ENCODE data around the gene SLC6A20. TPM values are rescaled to one million over a fixed set of nuclear protein-coding genes. Genes with fewer than 3 reads are reported as not detected.

SLC6A20 gene, protein sequence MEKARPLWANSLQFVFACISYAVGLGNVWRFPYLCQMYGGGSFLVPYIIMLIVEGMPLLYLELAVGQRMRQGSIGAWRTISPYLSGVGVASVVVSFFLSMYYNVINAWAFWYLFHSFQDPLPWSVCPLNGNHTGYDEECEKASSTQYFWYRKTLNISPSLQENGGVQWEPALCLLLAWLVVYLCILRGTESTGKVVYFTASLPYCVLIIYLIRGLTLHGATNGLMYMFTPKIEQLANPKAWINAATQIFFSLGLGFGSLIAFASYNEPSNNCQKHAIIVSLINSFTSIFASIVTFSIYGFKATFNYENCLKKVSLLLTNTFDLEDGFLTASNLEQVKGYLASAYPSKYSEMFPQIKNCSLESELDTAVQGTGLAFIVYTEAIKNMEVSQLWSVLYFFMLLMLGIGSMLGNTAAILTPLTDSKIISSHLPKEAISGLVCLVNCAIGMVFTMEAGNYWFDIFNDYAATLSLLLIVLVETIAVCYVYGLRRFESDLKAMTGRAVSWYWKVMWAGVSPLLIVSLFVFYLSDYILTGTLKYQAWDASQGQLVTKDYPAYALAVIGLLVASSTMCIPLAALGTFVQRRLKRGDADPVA
- total RNA-seq, result 1 to 10 TPM in 3 of 8 experiments, under 1 TPM in 5; 0.05 to 7.2 (median 0.34) TPM

DNA sequence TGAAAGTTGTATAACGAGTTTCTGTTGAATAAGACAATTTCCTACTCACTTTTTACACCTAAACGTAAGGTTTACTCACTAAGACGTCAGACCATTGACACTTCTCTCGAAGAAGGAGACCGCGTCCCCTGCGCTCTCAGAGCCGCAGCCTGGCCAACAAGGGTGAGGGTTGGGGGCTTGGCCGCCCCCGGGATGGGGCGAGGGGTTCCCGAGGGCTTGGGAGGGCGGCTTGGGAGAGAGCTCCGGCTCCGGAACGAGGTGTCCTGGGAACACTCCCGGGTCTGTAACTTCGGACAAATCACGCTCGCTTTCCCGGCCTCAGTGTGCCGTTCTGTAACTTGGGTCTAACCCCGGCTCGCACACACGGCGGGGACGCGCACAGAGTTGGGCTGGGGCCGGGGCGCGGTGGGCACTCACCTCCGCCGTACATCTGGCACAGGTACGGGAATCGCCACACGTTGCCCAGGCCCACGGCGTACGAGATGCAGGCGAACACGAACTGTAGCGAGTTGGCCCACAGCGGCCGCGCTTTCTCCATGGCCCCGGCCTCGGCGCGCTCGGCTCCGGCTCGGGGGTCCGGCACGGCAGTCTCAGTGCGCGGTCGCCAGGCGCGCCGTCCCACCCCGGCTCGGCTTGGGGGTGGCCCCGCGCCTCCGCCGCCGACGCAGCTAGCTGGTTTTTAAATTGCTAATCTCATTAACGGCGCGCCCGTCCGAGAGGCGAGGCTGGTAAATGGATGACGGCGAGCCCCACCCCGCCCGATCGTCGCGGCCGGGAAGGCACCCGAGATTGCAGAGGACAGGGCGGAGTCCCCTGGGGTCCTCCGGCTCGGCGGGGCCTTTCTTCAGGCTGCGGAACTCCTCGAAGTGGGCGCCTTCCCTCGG, at the start of gene SLC6A20:
Gene SLC6A20, minus strand, starts transcription at position 655 of the 884 bp plus-strand sequence. Its CDS starts 117 bp downstream, at position 538.
- peak; percentile 66 to 93 (median 76) for ATAC-seq (replicated peaks in 6 of 8)
- H3K27ac ChIP-seq, result no peak within 1 kb of the TSS
- H3K4me3 ChIP-seq, result peak within 1 kb of the TSS; percentile 28 to 60 (median 42)
- H3K4me1 ChIP-seq (replicated peaks in 1 of 2), result no peaks in the 10 kb centered on the region
- WGBS, 10 experiments, result 0 to 15% (median 2%) methylated on average over 1 to 13 of the region's 91 CpGs; no CpG with 5 or more reads in 3 of the 10 experiments
- in situ Hi-C loops (cut with MboI; ENCODE audit: low pct_unique_long_range_greater_than_20kb in 2 of 9, low sequenced_read_pairs in 9 of 9, unreplicated experiment in 9 of 9), result no loop called here

DNA sequence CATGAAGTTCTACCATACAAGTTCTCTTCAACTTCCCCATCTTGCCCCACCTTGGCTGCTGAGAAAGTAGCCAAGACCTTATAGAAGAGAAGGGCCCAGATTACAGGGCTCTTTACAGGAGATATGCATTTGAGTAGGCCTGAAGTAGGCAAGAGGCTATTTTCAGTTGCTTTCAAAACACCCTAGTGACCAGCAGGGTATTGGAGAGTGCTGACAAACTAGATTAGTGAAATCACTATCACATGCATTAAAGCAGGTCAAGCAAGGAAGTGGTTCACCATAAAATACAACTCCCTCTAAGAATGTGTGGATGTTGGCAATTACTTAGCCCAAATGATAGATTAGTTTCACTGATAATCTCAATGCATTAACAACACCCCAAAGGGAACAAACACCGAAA, 48.3 kb upstream of the SLC6A20 start:
- in situ Hi-C loops (cut with MboI; ENCODE audit: low pct_unique_long_range_greater_than_20kb in 2 of 9, low sequenced_read_pairs in 9 of 9, unreplicated experiment in 9 of 9), result no loop called here
- 29 to 100% (median 100%) methylated on average over 1 of the region's 1 CpG; no CpG with 5 or more reads in 3 of the 10 experiments for WGBS, 10 experiments
- ATAC-seq (replicated peaks in 6 of 8), result no peak
- Histone ChIP-seq H3K4me3 (no peak overlapping the region), H3K4me1 (replicated peaks in 1 of 2) (peaks cover 0 to 8% of the 10 kb centered on the region in 2 donors), H3K27ac (no peak overlapping the region)

GRCh38 chr3:45842851-45843625, 46.7 kb upstream of the SLC6A20 start:
- H3K27ac ChIP-seq, result no peak overlapping the region
- no peak overlapping the region for H3K4me3 ChIP-seq
- H3K4me1 ChIP-seq (replicated peaks in 1 of 2), result peaks cover 0 to 8% of the 10 kb centered on the region in 2 donors
- WGBS, 10 experiments, result 63 to 100% (median 89%) methylated on average over 3 to 9 of the region's 9 CpGs
- ATAC-seq (replicated peaks in 6 of 8), result no peak
- in situ Hi-C loops (cut with MboI; ENCODE audit: low pct_unique_long_range_greater_than_20kb in 2 of 9, low sequenced_read_pairs in 9 of 9, unreplicated experiment in 9 of 9), result no loop called here

DNA sequence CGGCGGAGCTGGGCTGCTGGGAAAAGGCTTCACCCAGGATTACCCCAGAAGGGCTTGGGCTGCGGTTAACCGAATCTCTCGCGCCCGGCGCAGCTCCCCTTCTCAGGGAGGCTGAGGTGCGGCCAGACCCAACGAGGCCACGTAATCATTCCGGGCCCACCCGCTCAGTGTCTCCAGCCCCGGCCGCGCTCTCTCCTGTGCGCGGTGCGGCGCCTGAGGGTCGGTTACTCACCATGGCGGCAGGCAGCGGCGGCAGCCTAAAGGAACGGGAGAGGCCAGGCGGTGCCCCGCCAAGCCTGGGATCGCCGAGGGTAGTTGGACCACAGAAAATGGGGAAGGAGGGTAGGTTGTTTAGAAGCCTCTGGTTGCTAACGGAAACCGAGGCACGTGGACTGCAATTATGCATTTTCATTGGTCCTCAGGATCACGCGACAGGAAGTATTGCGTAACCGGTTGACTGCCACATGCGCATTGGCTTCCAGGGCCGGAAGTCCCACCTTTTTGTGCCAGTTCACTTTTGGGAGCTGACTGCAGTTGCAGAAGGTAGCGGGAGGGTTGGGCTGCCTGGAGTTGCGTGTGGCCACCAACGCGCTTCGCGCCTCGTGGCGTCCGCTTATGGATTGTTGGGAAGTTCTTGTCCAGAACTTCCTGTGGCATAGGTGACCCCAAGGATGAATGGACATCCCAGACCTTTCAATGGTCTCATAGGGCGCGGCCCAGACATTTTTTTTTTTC, 45.6 kb upstream of the SLC6A20 start, which contains the start of gene LZTFL1:
Gene LZTFL1, minus strand, starts transcription at position 363 of the 735 bp plus-strand sequence. Its CDS starts 128 bp downstream, at position 235.
- peak; percentile 83 to 98 (median 94) for ATAC-seq (replicated peaks in 6 of 8)
- H3K27ac ChIP-seq, result peak within 1 kb of the TSS in 1 of 2 donors; percentile 76
- 0 to 72% (median 31%) methylated on average over 8 to 27 of the region's 49 CpGs; no CpG with 5 or more reads in 1 of the 10 experiments for WGBS, 10 experiments
- H3K4me3 ChIP-seq, result peak within 1 kb of the TSS; percentile 39 to 98 (median 64)
- peaks cover 0 to 8% of the 10 kb centered on the region in 2 donors for H3K4me1 ChIP-seq (replicated peaks in 1 of 2)
- in situ Hi-C loops (cut with MboI; ENCODE audit: low pct_unique_long_range_greater_than_20kb in 2 of 9, low sequenced_read_pairs in 9 of 9, unreplicated experiment in 9 of 9), result no loop called here

DNA sequence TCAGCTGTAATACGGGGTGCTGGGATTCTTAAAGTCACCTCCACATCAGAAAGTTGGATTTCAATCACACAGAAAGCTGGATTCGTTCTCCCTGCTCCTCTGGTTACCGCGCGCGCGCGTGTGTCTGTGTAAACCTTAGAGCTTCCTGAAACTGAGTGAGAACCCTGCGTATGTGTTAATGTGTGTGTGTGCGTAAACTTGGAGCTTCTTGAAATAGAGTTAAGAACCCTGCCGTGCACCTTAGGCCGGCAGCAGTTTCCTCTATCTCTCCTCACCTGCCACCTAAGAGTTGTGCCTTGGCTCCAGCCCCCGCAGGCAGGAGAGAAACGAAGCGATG, 45.1 kb upstream of the SLC6A20 start:
- peak in 6 of 8 experiments; percentile 14 to 36 (median 33) for ATAC-seq (replicated peaks in 6 of 8)
- in situ Hi-C loops (cut with MboI; ENCODE audit: low pct_unique_long_range_greater_than_20kb in 2 of 9, low sequenced_read_pairs in 9 of 9, unreplicated experiment in 9 of 9), result no loop called here
- Histone ChIP-seq H3K4me3 (peak overlapping the region; percentile 39 to 98 (median 64)), H3K27ac (peak overlapping the region in 1 of 2 donors; percentile 76), H3K4me1 (replicated peaks in 1 of 2) (peaks cover 0 to 8% of the 10 kb centered on the region in 2 donors)
- whole genome bisulfite sequencing, 10 experiments, result 0 to 80% (median 30%) methylated on average over 2 to 12 of the region's 15 CpGs; no CpG with 5 or more reads in 3 of the 10 experiments

DNA sequence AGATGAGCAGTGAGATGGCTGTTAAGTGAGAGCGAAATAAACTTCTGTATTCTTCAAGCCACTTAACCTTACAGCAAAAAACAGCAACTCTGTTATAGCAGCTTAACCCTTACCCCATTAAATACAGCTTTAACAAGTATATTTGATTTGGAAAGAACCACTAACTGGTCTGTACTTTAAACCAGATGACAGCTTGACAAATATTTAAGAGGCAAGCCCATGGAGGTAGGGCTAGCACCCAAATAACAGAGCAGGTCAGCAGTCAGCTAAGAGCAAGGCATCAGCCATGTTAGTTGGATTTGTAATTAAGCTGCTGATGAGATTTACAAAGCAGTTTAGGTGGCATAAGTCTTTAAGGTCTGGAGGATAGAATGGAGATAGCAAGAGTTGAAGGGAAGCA, 42.1 kb upstream of the SLC6A20 start:
- H3K4me3 ChIP-seq, result no peak overlapping the region
- no peak overlapping the region for H3K27ac ChIP-seq
- ATAC-seq (replicated peaks in 6 of 8), result no peak
- peaks cover 0 to 8% of the 10 kb centered on the region in 2 donors for H3K4me1 ChIP-seq (replicated peaks in 1 of 2)
- in situ Hi-C loops (cut with MboI; ENCODE audit: low pct_unique_long_range_greater_than_20kb in 2 of 9, low sequenced_read_pairs in 9 of 9, unreplicated experiment in 9 of 9), result no loop called here
- WGBS, 10 experiments, result 80 to 83% (median 83%) methylated on average over 1 of the region's 1 CpG; no CpG with 5 or more reads in 7 of the 10 experiments

DNA sequence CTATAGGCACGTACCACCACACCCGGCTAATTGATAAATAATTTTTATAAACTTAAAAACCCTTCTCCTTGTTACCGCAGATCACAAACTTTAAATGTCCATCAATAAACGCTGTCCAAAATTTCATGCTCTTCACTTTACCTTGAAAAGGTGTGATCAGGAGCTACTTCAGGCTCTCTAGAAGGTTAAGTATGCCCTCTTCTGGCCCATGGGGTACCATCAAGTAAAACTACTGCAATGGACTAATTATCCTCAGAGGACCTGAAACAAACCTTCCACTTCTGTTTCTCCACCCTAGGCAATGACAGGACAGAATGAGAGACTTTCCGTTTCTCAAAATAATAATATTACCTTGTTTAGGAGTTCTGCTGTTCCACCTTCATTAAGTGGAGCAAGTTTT, 36.4 kb upstream of the SLC6A20 start:
- H3K4me3 ChIP-seq, result no peak overlapping the region
- no peak for ATAC-seq (replicated peaks in 6 of 8)
- WGBS, 10 experiments, result 72 to 100% (median 92%) methylated on average over 1 to 4 of the region's 5 CpGs; no CpG with 5 or more reads in 3 of the 10 experiments
- in situ Hi-C loops (cut with MboI; ENCODE audit: low pct_unique_long_range_greater_than_20kb in 2 of 9, low sequenced_read_pairs in 9 of 9, unreplicated experiment in 9 of 9), result no loop called here
- H3K27ac ChIP-seq, result no peak overlapping the region
- H3K4me1 ChIP-seq (replicated peaks in 1 of 2), result no peaks in the 10 kb centered on the region

DNA sequence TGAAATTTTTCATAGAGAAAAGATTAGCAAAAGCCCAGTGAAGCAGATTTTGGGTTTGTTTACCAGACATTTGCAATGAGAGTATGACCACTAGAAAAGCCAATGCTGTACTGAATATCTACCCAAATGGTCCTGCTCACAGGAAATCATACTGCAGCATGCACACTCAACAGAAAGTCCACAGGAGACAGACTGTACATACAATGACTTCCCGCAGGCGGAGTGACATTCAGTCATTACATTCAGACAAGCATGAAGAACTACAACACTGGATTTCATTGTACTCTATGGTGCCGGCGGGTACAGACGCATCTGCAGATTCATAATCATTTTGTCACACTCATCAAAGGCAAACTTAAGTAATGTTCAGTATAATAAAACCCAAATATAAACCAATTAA, 33.8 kb upstream of the SLC6A20 start:
- Histone ChIP-seq H3K27ac (no peak overlapping the region), H3K4me1 (replicated peaks in 1 of 2) (no peaks in the 10 kb centered on the region), H3K4me3 (no peak overlapping the region)
- no peak for ATAC-seq (replicated peaks in 6 of 8)
- 76 to 100% (median 90%) methylated on average over 2 to 5 of the region's 5 CpGs; no CpG with 5 or more reads in 2 of the 10 experiments for WGBS, 10 experiments
- in situ Hi-C loops (cut with MboI; ENCODE audit: low pct_unique_long_range_greater_than_20kb in 2 of 9, low sequenced_read_pairs in 9 of 9, unreplicated experiment in 9 of 9), result no loop called here

GRCh38 chr3:45826908-45827307, 30.6 kb upstream of the SLC6A20 start:
- WGBS, 10 experiments, result 71 to 100% (median 100%) methylated on average over 1 to 2 of the region's 3 CpGs; no CpG with 5 or more reads in 1 of the 10 experiments
- in situ Hi-C loops (cut with MboI; ENCODE audit: low pct_unique_long_range_greater_than_20kb in 2 of 9, low sequenced_read_pairs in 9 of 9, unreplicated experiment in 9 of 9), result no loop called here
- ATAC-seq (replicated peaks in 6 of 8), result no peak
- H3K27ac ChIP-seq, result no peak overlapping the region
- no peaks in the 10 kb centered on the region for H3K4me1 ChIP-seq (replicated peaks in 1 of 2)
- no peak overlapping the region for H3K4me3 ChIP-seq

DNA sequence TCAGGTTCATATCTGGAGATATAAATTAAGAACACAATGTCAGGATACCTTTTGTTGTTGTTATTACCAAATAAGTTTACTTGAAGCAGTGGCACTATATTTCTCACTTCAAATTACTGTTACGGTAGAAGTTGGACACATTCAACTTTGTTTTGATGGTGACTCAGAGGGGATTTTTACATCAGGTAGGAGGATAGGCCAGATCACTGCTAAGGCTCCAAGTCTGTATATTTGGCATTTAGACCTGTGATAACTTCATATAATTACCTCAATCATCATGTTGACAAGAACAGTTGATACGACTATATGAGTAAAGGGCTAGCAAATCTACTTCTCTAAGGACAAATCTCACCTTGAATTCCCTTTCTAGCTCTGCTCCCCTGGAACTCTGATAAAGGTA, 30.0 kb upstream of the SLC6A20 start:
- H3K4me1 ChIP-seq (replicated peaks in 1 of 2), result no peaks in the 10 kb centered on the region
- H3K27ac ChIP-seq, result no peak overlapping the region
- ATAC-seq (replicated peaks in 6 of 8), result no peak
- in situ Hi-C loops (cut with MboI; ENCODE audit: low pct_unique_long_range_greater_than_20kb in 2 of 9, low sequenced_read_pairs in 9 of 9, unreplicated experiment in 9 of 9), result no loop called here
- 58 to 100% (median 100%) methylated on average over 1 to 2 of the region's 2 CpGs; no CpG with 5 or more reads in 3 of the 10 experiments for WGBS, 10 experiments
- H3K4me3 ChIP-seq, result no peak overlapping the region

DNA sequence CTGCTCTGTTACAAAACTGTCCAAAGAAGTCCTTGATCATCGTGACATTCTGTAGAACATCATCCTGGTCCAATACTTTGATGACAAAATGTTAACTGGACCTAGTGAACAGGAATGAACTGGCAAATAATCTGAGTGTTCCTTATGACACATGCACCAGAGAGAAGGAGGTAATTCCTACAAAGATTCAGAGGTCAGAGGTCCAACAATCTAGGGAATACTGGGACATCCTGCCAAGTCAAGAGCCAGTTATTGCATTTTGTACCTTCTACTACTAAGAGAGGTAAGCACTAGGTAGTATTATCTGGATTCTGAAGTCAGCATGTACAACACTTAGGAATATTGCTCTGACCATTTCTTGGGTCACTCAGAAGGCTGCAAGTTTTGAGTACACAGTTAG, 24.8 kb upstream of the SLC6A20 start:
- no peak overlapping the region for H3K4me3 ChIP-seq
- H3K27ac ChIP-seq, result no peak overlapping the region
- WGBS, 10 experiments, result 89 to 100% (median 100%) methylated on average over 1 of the region's 1 CpG; no CpG with 5 or more reads in 6 of the 10 experiments
- no peak for ATAC-seq (replicated peaks in 6 of 8)
- in situ Hi-C loops (cut with MboI; ENCODE audit: low pct_unique_long_range_greater_than_20kb in 2 of 9, low sequenced_read_pairs in 9 of 9, unreplicated experiment in 9 of 9), result no loop called here
- H3K4me1 ChIP-seq (replicated peaks in 1 of 2), result no peaks in the 10 kb centered on the region

Measured in motor neuron (in vitro differentiated cells).